Thyroid gland (tissue), 4 donors: ENCODE measurements around the gene EIF3A.

Source experiments
- POLR2A ChIP-seq, 2 donors: fragments of 450-650 bp; IDR thresholded peaks; one replicate each; pipeline ENCODE4 v1.6.1; 2017; ENCODE audit warnings: antibody characterized with exemption in 2 of 2, mild to moderate bottlenecking in 2 of 2, moderate library complexity in 1 of 2
- TF ChIP-seq, protein P1 (sequence below), 6 experiments: fragments of 200-600 bp in 3 of 6; fragments of 450-650 bp in 3 of 6; sonication (generic) in 3 of 6; IDR thresholded peaks; one replicate each; pipeline ENCODE4 v1.5.1; 2016 to 2019; ENCODE audit warnings: antibody characterized with exemption in 6 of 6, mild to moderate bottlenecking in 2 of 6, inconsistent platforms in 1 of 6, moderate library complexity in 1 of 6

- TF ChIP-seq, protein P1, sequence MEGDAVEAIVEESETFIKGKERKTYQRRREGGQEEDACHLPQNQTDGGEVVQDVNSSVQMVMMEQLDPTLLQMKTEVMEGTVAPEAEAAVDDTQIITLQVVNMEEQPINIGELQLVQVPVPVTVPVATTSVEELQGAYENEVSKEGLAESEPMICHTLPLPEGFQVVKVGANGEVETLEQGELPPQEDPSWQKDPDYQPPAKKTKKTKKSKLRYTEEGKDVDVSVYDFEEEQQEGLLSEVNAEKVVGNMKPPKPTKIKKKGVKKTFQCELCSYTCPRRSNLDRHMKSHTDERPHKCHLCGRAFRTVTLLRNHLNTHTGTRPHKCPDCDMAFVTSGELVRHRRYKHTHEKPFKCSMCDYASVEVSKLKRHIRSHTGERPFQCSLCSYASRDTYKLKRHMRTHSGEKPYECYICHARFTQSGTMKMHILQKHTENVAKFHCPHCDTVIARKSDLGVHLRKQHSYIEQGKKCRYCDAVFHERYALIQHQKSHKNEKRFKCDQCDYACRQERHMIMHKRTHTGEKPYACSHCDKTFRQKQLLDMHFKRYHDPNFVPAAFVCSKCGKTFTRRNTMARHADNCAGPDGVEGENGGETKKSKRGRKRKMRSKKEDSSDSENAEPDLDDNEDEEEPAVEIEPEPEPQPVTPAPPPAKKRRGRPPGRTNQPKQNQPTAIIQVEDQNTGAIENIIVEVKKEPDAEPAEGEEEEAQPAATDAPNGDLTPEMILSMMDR (IDR thresholded peaks at IDR 0.05), result no peak
- TF ChIP-seq POLR2A (IDR thresholded peaks at IDR 0.05), result no peak
Measured at GRCh38 chr10:119095640-119096039, 15.0 kb upstream of the EIF3A start.
